GM23338 (cell line): ENCODE measurements around the gene KYAT1. TPM values are rescaled to one million over a fixed set of nuclear protein-coding genes. Genes with fewer than 3 reads are reported as not detected.

Source experiments
- ATAC-seq: fragments of 200-7000 bp; cut with Tn5 transposase; 3 replicates; pipeline ENCODE4 v1.9.1; 2020
- DNase-seq: peaks from one replicate; pipeline ENCODE4 v3.0.0-alpha.2; 2015; ENCODE audit warnings: low spot score
- H2AFZ ChIP-seq: fragments of 200-600 bp; sonication (generic); 2 replicates; pipeline ENCODE4 v1.8.0; 2016; ENCODE audit warnings: antibody characterized with exemption, mild to moderate bottlenecking, moderate library complexity
- H3F3A ChIP-seq: fragments of 200-600 bp; sonication (generic); replicated peaks from 2 replicates; pipeline ENCODE4 v1.8.0; 2017; ENCODE audit warnings: antibody characterized with exemption, mixed run types, low read depth
- H3K27ac ChIP-seq: fragments of 200-600 bp; sonication (generic); 2 replicates; pipeline ENCODE4 v1.6.1; 2016; ENCODE audit warnings: low read depth
- H3K27me3 ChIP-seq: fragments of 200-600 bp; sonication (generic); 2 replicates; pipeline ENCODE4 v1.8.0; 2016; ENCODE audit warnings: mild to moderate bottlenecking, mixed run types, moderate library complexity; ENCODE audit not compliant: insufficient read depth
- H3K36me3 ChIP-seq: fragments of 200-600 bp; sonication (generic); 2 replicates; pipeline ENCODE4 v1.8.0; 2016; ENCODE audit warnings: mild to moderate bottlenecking; ENCODE audit not compliant: insufficient read depth
- H3K4me1 ChIP-seq: fragments of 200-600 bp; sonication (generic); 2 replicates; pipeline ENCODE4 v1.8.0; 2016; ENCODE audit warnings: mild to moderate bottlenecking, moderate library complexity; ENCODE audit not compliant: insufficient read depth
- H3K4me2 ChIP-seq: fragments of 200-600 bp; sonication (generic); 2 replicates; pipeline ENCODE4 v1.7.1; 2017; ENCODE audit warnings: mixed run types
- H3K4me3 ChIP-seq: fragments of 200-600 bp; sonication (generic); 2 replicates; pipeline ENCODE4 v1.6.1; 2016; ENCODE audit warnings: mixed run types
- H3K79me2 ChIP-seq: fragments of 200-600 bp; sonication (generic); replicated peaks from 2 replicates; pipeline ENCODE4 v1.8.0; 2017; ENCODE audit warnings: mild to moderate bottlenecking; ENCODE audit not compliant: insufficient read depth
- H3K9me2 ChIP-seq: fragments of 200-600 bp; sonication (generic); 2 replicates; pipeline ENCODE4 v1.8.0; 2017; ENCODE audit not compliant: insufficient read depth
- H4K20me1 ChIP-seq: fragments of 200-600 bp; sonication (generic); replicated peaks from 2 replicates; pipeline ENCODE4 v1.8.0; 2017; ENCODE audit warnings: mild to moderate bottlenecking; ENCODE audit not compliant: insufficient read depth
- H3K27ac Mint-ChIP-seq: 2 replicates; pipeline ENCODE4 v1.8.0; 2020; ENCODE audit warnings: inconsistent platforms, mild to moderate bottlenecking, moderate library complexity, mixed read lengths
- H3K27me3 Mint-ChIP-seq: 3 replicates; pipeline ENCODE4 v1.8.0; 2022; ENCODE audit warnings: low read depth, mild to moderate bottlenecking, moderate library complexity, mixed read lengths, inconsistent platforms; ENCODE audit not compliant: insufficient read depth, poor library complexity
- H3K36me3 Mint-ChIP-seq: 3 replicates; pipeline ENCODE4 v1.8.0; 2021; ENCODE audit warnings: low read depth, mild to moderate bottlenecking, inconsistent platforms, moderate library complexity, mixed read lengths
- H3K4me1 Mint-ChIP-seq: 3 replicates; pipeline ENCODE4 v1.8.0; 2020; ENCODE audit warnings: mild to moderate bottlenecking, inconsistent platforms, mixed read lengths
- H3K4me3 Mint-ChIP-seq: 3 replicates; pipeline ENCODE4 v1.8.0; 2021; ENCODE audit warnings: moderate library complexity, mild to moderate bottlenecking, inconsistent platforms, mixed read lengths
- H3K9me3 Mint-ChIP-seq: 3 replicates; pipeline ENCODE4 v1.8.0; 2020; ENCODE audit warnings: moderate library complexity, mild to moderate bottlenecking, inconsistent platforms, mixed read lengths
- CREB1 ChIP-seq: fragments of 250-450 bp; sonication (Bioruptor Pico); IDR thresholded peaks from 2 replicates; pipeline ENCODE4 v1.5.0; 2020; ENCODE audit warnings: low read depth, mild to moderate bottlenecking, moderate library complexity
- EZH2phosphoT487 ChIP-seq: fragments of 200-600 bp; sonication (generic); IDR thresholded peaks from one replicate; pipeline ENCODE4 v1.8.1; 2018; ENCODE audit warnings: antibody characterized with exemption; ENCODE audit not compliant: unreplicated experiment
- STAT1 ChIP-seq: IDR thresholded peaks from one replicate; pipeline ENCODE4 v1.6.1; 2016; ENCODE audit warnings: antibody characterized with exemption; ENCODE audit not compliant: unreplicated experiment
- polyA plus RNA-seq: library from polyadenylated mRNA; unstranded; fragments of >200 nt; fragmentation: Nextera tagmentation; extraction: Ambion mirVana; gene quantifications from 2 replicates; pipeline ENCODE4 v1.2.1, GENCODE V29; 2016
- total RNA-seq: library from RNA; depleted of rRNA; stranded (reverse); fragments of >200 nt; shearing (Covaris generic); gene quantifications from 2 replicates; pipeline ENCODE4 v1.2.3, GENCODE V29; 2014
- TF ChIP-seq, protein P1 (sequence below): IDR thresholded peaks from 2 replicates; pipeline ENCODE4 v1.6.1; 2016; ENCODE audit warnings: antibody characterized with exemption
- TF ChIP-seq, protein P2 (sequence below): IDR thresholded peaks from one replicate; pipeline ENCODE4 v1.6.1; 2018; ENCODE audit warnings: antibody characterized with exemption; ENCODE audit not compliant: unreplicated experiment
- TF ChIP-seq, protein P3 (sequence below): fragments of 250-450 bp; sonication (Bioruptor Pico); IDR thresholded peaks from 2 replicates; pipeline ENCODE4 v1.5.0; 2020; ENCODE audit warnings: mild to moderate bottlenecking, moderate library complexity
- TF ChIP-seq, protein P4 (sequence below), 2 experiments: fragments of 200-600 bp in 1 of 2; sonication (generic) in 1 of 2; conservative IDR thresholded peaks; 2 replicates each; pipeline versions ENCODE4 v1.5.1 to v1.6.1; 2016 to 2017; ENCODE audit warnings: antibody characterized with exemption in 2 of 2, low read depth in 2 of 2, mild to moderate bottlenecking in 2 of 2, moderate library complexity in 1 of 2

The KYAT1 gene
- total and polyA plus RNA-seq, 2 experiments from 2014 or later, result 26.1 to 34.0 TPM

DNA sequence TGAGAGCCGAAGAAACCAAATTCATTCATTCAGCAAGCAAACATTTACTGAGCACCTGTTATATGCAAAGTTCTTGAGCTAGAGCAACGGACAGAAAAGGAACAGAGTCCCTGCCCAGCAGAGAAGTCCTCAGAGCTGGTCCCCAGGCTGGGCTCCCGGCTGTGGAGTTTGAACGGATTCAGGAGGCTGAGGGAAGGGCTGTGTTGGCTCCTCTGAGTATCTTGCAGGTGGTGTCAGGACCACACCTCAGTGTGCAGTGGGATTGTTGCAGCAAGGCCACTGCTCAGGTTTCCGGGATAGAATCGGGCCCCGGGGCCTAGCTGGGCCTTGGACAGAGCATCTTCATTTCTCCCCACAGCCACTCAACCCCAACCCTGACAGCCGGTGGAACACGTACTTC, 89.6 kb downstream of the KYAT1 start:
- Histone ChIP-seq H3K79me2 (peaks cover 15% of the 10 kb centered on the region), H4K20me1 (no peaks in the 10 kb centered on the region), H3K4me2 (no peak overlapping the region), H3K27me3 (no peaks in the 10 kb centered on the region), H3K4me1 (peaks cover 7% of the 10 kb centered on the region), H2AFZ (no peak overlapping the region), H3K9me2 (no peaks in the 10 kb centered on the region), H3K36me3 (no peaks in the 10 kb centered on the region; the same call in 1 of the 2 replicates), H3K4me3 (no peak overlapping the region), H3K27ac (no peak overlapping the region), H3F3A (peaks cover 8% of the 10 kb centered on the region)
- peaks cover 23% of the 10 kb centered on the region for H3K36me3 Mint-ChIP-seq
- no peak overlapping the region for H3K4me3 Mint-ChIP-seq
- peaks cover 5% of the 10 kb centered on the region for H3K27me3 Mint-ChIP-seq
- DNase-seq (no peak), ATAC-seq (no peak)
- peaks cover 3% of the 10 kb centered on the region; the same call in 2 of the 3 replicates for H3K4me1 Mint-ChIP-seq
- TF ChIP-seq, protein P1, sequence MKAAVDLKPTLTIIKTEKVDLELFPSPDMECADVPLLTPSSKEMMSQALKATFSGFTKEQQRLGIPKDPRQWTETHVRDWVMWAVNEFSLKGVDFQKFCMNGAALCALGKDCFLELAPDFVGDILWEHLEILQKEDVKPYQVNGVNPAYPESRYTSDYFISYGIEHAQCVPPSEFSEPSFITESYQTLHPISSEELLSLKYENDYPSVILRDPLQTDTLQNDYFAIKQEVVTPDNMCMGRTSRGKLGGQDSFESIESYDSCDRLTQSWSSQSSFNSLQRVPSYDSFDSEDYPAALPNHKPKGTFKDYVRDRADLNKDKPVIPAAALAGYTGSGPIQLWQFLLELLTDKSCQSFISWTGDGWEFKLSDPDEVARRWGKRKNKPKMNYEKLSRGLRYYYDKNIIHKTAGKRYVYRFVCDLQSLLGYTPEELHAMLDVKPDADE, result no peak
- no peak for TF ChIP-seq CREB1 (CRISPR knock-in tag)
- TF ChIP-seq, protein P2, sequence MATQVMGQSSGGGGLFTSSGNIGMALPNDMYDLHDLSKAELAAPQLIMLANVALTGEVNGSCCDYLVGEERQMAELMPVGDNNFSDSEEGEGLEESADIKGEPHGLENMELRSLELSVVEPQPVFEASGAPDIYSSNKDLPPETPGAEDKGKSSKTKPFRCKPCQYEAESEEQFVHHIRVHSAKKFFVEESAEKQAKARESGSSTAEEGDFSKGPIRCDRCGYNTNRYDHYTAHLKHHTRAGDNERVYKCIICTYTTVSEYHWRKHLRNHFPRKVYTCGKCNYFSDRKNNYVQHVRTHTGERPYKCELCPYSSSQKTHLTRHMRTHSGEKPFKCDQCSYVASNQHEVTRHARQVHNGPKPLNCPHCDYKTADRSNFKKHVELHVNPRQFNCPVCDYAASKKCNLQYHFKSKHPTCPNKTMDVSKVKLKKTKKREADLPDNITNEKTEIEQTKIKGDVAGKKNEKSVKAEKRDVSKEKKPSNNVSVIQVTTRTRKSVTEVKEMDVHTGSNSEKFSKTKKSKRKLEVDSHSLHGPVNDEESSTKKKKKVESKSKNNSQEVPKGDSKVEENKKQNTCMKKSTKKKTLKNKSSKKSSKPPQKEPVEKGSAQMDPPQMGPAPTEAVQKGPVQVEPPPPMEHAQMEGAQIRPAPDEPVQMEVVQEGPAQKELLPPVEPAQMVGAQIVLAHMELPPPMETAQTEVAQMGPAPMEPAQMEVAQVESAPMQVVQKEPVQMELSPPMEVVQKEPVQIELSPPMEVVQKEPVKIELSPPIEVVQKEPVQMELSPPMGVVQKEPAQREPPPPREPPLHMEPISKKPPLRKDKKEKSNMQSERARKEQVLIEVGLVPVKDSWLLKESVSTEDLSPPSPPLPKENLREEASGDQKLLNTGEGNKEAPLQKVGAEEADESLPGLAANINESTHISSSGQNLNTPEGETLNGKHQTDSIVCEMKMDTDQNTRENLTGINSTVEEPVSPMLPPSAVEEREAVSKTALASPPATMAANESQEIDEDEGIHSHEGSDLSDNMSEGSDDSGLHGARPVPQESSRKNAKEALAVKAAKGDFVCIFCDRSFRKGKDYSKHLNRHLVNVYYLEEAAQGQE, result no peak
- H3K9me3 Mint-ChIP-seq, result no peaks in the 10 kb centered on the region
- no peak overlapping the region for H3K27ac Mint-ChIP-seq

DNA sequence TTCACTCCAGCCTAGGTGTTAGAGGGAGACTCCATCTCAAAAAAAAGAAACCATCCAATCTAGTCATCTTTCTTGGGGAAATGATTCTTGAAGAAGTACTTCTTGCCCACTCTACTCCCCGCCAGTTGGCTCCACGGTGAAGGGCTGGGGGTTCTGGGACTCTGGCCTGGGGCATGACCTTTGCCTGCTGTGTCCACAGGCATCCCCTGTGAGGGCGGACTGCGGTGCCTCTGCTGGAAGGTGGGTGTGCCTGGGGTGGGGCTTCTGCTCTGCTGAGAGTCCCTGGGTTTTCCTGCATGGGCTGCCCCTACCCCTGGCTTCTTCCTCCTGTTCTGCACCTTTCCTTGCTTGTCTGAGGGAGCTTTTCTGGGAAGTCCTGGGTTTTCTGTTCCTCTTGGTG, 91.2 kb downstream of the KYAT1 start:
- Histone ChIP-seq H4K20me1 (no peaks in the 10 kb centered on the region), H3K27me3 (no peaks in the 10 kb centered on the region), H3F3A (peaks cover 16% of the 10 kb centered on the region), H2AFZ (no peak overlapping the region), H3K36me3 (no peaks in the 10 kb centered on the region; the same call in 1 of the 2 replicates), H3K4me3 (no peak overlapping the region), H3K79me2 (peaks cover 15% of the 10 kb centered on the region), H3K4me2 (no peak overlapping the region), H3K27ac (no peak overlapping the region), H3K9me2 (no peaks in the 10 kb centered on the region), H3K4me1 (peaks cover 7% of the 10 kb centered on the region)
- ATAC-seq (no peak), DNase-seq (no peak)
- H3K27me3 Mint-ChIP-seq, result peaks cover 10% of the 10 kb centered on the region
- H3K4me3 Mint-ChIP-seq, result no peak overlapping the region
- H3K27ac Mint-ChIP-seq, result no peak overlapping the region
- H3K36me3 Mint-ChIP-seq, result peaks cover 21% of the 10 kb centered on the region
- peaks cover 3% of the 10 kb centered on the region; the same call in 2 of the 3 replicates for H3K4me1 Mint-ChIP-seq
- no peaks in the 10 kb centered on the region; the same call in 2 of the 3 replicates for H3K9me3 Mint-ChIP-seq
- TF ChIP-seq STAT1, result no peak
- TF ChIP-seq, protein P3, sequence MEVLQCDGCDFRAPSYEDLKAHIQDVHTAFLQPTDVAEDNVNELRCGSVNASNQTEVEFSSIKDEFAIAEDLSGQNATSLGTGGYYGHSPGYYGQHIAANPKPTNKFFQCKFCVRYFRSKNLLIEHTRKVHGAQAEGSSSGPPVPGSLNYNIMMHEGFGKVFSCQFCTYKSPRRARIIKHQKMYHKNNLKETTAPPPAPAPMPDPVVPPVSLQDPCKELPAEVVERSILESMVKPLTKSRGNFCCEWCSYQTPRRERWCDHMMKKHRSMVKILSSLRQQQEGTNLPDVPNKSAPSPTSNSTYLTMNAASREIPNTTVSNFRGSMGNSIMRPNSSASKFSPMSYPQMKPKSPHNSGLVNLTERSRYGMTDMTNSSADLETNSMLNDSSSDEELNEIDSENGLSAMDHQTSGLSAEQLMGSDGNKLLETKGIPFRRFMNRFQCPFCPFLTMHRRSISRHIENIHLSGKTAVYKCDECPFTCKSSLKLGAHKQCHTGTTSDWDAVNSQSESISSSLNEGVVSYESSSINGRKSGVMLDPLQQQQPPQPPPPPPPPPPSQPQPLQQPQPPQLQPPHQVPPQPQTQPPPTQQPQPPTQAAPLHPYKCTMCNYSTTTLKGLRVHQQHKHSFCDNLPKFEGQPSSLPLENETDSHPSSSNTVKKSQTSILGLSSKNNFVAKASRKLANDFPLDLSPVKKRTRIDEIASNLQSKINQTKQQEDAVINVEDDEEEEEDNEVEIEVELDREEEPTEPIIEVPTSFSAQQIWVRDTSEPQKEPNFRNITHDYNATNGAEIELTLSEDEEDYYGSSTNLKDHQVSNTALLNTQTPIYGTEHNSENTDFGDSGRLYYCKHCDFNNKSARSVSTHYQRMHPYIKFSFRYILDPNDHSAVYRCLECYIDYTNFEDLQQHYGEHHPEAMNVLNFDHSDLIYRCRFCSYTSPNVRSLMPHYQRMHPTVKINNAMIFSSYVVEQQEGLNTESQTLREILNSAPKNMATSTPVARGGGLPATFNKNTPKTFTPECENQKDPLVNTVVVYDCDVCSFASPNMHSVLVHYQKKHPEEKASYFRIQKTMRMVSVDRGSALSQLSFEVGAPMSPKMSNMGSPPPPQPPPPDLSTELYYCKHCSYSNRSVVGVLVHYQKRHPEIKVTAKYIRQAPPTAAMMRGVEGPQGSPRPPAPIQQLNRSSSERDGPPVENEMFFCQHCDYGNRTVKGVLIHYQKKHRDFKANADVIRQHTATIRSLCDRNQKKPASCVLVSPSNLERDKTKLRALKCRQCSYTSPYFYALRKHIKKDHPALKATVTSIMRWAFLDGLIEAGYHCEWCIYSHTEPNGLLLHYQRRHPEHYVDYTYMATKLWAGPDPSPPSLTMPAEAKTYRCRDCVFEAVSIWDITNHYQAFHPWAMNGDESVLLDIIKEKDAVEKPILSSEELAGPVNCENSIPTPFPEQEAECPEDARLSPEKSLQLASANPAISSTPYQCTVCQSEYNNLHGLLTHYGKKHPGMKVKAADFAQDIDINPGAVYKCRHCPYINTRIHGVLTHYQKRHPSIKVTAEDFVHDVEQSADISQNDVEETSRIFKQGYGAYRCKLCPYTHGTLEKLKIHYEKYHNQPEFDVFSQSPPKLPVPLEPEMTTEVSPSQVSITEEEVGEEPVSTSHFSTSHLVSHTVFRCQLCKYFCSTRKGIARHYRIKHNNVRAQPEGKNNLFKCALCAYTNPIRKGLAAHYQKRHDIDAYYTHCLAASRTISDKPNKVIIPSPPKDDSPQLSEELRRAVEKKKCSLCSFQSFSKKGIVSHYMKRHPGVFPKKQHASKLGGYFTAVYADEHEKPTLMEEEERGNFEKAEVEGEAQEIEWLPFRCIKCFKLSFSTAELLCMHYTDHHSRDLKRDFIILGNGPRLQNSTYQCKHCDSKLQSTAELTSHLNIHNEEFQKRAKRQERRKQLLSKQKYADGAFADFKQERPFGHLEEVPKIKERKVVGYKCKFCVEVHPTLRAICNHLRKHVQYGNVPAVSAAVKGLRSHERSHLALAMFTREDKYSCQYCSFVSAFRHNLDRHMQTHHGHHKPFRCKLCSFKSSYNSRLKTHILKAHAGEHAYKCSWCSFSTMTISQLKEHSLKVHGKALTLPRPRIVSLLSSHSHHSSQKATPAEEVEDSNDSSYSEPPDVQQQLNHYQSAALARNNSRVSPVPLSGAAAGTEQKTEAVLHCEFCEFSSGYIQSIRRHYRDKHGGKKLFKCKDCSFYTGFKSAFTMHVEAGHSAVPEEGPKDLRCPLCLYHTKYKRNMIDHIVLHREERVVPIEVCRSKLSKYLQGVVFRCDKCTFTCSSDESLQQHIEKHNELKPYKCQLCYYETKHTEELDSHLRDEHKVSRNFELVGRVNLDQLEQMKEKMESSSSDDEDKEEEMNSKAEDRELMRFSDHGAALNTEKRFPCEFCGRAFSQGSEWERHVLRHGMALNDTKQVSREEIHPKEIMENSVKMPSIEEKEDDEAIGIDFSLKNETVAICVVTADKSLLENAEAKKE, result no peak
- no peak for TF ChIP-seq EZH2phosphoT487
- TF ChIP-seq, protein P4, sequence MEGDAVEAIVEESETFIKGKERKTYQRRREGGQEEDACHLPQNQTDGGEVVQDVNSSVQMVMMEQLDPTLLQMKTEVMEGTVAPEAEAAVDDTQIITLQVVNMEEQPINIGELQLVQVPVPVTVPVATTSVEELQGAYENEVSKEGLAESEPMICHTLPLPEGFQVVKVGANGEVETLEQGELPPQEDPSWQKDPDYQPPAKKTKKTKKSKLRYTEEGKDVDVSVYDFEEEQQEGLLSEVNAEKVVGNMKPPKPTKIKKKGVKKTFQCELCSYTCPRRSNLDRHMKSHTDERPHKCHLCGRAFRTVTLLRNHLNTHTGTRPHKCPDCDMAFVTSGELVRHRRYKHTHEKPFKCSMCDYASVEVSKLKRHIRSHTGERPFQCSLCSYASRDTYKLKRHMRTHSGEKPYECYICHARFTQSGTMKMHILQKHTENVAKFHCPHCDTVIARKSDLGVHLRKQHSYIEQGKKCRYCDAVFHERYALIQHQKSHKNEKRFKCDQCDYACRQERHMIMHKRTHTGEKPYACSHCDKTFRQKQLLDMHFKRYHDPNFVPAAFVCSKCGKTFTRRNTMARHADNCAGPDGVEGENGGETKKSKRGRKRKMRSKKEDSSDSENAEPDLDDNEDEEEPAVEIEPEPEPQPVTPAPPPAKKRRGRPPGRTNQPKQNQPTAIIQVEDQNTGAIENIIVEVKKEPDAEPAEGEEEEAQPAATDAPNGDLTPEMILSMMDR (conservative IDR thresholded peaks at IDR 0.05; ENCODE audit: low read depth in 2 of 2), result no peak
